GM19438 (cell line): ENCODE results near the gene IDH1.
"Not testable (repeated sequence)": the region's sequence is repeated elsewhere in the genome, so short reads cannot be mapped to it uniquely, and the experiment has no call there.

Source experiments
- ATAC-seq: cut with Tn5 transposase; IDR thresholded peaks from one replicate; pipeline ENCODE4 v1.9.1; 2021; ENCODE audit warnings: low read depth; ENCODE audit not compliant: unreplicated experiment

Gene IDH1

GRCh38 chr2:208254871-208255556, at the start of gene IDH1:
Gene IDH1 (minus strand): TSS chr2:208255071. CDS start chr2:208251551, 3,520 bp downstream.
- ATAC-seq = peak; percentile 70

- no peak for ATAC-seq
Measured at GRCh38 chr2:208304157-208304556, 49.3 kb upstream of the IDH1 start.

DNA sequence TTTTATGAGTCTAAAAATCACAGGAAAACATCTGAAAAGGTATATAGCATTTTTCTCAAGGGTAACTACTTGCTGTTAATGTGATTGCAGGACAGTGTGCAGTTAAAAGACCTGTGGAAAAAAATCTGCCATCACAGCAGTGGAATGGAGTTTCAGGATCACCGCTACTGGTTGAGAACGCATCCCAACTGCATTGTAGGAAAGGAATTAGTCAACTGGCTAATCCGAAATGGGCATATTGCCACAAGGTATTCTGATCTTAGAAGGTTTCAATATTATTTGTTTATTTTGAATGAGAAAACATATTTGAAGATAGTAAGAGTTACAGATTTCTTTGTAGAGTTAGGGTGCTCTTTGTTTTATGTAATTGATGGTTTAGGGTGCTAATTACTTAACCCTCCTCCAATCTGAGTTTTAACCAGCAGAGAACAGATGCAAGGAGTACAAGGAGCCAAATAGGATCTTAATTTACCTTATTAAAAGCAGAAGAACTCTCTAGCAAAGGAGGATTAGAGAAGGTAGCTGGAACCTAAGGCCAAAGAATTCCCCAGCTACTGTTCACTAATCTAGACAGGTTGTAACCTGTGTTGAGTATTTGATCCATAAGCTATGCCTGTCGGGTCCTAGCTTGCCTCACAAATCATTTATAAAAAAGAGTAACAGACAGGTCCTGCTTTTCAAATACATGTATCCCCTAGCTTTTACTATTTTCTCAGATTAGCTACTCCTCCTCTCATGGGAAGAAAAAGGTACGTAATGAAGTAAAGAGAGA, 46.2 kb upstream of the IDH1 start:
- no peak for ATAC-seq

GRCh38 chr2:208297961-208298360, 43.1 kb upstream of the IDH1 start:
- no peak for ATAC-seq

GRCh38 chr2:208296610-208297009, 41.7 kb upstream of the IDH1 start:
- ATAC-seq = no peak

GRCh38 chr2:208295834-208296233, 41.0 kb upstream of the IDH1 start:
- no peak for ATAC-seq

GRCh38 chr2:208294482-208295024, 39.7 kb upstream of the IDH1 start:
- ATAC-seq = peak; percentile 53

- no peak for ATAC-seq
Measured at GRCh38 chr2:208285853-208286252, 31.0 kb upstream of the IDH1 start.

DNA sequence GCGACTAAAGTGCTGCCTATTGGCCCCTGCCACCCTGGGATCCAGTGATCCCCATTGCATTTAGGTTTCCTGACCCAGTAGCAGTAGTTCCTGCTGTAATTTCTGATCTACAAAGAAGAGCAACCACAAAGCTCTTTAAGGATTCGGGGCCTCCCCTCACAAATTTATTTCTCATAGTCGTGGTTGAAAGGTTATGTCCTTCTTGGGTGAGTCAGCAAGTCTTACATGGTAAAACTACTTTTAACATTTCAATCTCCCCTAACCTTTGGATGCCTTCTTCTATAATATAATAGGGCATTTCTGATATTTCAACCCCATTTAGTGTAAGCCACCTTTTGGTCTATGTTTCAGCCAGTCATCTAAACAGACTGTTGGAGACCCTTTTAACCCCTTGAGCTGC, 26.1 kb upstream of the IDH1 start:
- ATAC-seq = no peak

DNA sequence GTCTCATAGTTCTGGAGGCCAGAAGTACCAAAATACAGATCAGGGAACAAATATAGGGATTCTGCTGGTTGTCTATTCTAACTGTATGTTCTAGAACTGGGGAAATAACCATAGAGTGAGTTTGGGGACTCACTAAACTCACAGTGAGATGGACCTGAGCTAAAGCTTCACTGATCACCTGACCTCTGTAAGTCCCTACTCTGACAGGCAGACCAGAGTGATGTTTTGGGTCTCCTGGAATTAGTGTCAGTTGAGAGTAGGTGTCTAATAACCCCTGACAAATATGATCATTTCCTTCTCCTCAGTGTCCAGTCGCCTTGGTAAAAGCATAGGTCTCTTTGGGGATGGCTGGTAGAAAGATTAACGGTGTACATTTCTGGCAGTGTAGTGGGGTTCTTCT, 25.4 kb upstream of the IDH1 start:
- no peak for ATAC-seq

- ATAC-seq = no peak
Measured at GRCh38 chr2:208279236-208279635, 24.4 kb upstream of the IDH1 start.

- no peak for ATAC-seq
Measured at GRCh38 chr2:208278549-208278948, 23.7 kb upstream of the IDH1 start.

- no peak for ATAC-seq
Measured at GRCh38 chr2:208274748-208275147, 19.9 kb upstream of the IDH1 start.

DNA sequence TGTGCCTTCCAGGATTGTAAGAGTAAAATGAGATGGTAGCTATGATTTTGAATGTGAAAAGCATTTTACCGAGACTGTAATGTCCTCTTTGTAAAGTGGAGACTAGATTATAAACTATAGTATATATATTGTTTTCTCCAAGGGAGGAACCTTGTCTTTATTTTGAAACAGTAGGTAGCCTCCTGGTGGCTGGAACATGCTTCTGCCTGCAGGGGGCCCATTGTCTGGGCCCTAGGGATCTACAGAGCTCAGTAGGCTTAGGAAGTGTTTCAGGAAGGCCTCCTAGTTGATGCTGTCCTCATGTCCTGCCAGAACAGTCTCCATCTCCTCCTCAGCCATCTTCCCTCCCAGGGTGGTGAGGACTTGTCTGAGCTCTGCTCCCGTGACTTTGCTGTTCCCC, 14.2 kb upstream of the IDH1 start:
- ATAC-seq = no peak

DNA sequence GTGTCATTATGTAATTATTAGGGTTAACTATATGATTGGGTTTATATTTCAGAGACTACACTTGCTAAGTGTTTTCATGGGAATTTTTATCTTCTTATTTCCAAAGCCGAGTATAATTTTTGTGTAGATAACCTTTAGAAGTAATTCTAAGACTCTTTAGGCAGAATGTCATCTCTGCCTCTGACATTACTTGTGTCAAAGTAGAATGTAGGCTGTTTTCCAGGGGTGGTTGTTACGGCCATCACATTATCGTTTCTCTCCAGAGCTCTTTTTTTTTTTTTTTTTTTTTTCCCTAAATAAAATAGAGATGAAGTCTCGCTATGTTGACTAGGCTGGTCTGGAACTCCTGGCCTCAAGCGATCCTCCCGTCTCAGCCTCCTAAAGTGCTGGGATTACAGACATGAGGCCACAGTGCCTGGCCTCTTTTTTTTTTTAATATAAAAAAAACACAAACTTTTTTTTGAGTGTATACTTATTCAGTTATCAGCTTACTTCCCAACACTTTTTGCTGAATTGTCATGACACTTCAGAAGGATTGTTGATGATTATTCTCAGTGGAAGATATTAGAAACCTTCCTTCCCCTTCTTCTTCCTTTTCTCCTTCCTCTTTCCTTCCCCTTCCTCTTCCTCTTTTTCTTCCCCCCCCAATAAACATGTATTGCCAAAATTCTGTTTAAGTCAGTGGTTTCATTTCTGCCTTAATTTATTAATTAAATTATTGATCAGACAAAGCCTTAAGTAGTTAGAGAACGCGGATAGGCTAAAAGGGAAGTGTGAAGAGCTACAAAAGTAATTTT, 13.5 kb upstream of the IDH1 start:
- ATAC-seq = no peak

DNA sequence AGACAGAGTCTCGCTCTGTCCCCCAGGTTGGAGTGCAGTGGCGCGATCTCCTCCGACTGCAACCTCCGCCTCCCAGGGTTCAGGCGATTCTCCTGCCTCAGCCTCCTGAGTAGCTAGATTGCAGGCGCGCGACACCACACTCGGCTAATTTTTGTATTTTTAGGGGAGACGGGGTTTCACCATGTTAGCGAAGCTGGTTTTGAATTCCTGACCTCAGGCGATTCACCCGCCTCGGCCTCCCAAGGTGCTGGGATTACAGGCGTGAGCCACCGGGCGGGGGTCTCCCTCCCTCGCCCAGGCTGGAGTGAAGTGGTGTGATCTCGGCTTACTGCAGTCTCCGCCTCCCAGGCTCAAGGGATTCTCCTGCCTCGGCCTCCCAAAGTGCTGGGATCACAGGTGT, 12.7 kb upstream of the IDH1 start:
- ATAC-seq = not testable (repeated sequence)

DNA sequence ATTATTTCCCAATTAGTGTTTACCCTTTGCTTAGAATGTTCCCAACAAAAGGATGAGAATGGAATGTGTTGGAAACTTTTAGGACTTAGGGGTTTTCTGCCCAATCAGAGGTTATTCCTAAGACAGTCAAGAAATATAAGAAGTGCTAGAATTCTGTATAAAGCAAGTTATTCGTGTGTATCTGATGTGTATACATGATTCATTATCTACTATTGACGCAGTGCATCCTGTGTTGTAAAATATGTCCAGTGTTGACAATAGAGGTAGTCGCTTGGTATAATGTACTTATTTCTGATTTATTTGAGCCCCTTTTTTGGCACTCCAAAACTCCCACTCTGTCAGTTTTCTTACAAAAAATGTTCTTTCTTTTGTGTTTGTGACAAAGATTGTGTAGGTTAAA, 12.1 kb upstream of the IDH1 start:
- no peak for ATAC-seq

GRCh38 chr2:208266553-208266893, 11.7 kb upstream of the IDH1 start:
- peak; percentile 17 for ATAC-seq

GRCh38 chr2:208265801-208266552, 11.1 kb upstream of the IDH1 start, which contains the start of gene PIKFYVE:
Gene PIKFYVE (plus strand): TSS chr2:208266255. CDS start chr2:208271520, 5,265 bp downstream.
- peak; percentile 77 for ATAC-seq

DNA sequence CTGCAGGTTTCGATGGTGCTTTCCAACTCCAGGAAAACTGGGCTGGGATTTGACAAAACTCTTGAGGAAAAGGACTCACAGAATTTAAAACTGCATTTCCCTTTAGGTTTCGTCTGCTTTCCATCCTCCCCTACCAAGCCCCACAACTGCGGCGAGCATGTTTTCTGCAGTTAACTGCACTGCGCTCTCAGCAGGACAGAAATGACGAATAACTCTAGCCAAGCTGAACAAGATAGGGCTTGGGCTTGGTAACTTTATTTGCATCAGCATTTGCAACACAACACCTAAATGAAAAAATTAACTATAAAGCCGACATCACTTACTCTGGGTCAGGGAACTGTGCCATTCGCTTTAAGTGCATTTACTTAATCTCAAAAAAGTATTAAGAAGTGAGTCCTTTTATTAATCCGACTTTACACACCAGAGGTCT, 10.5 kb upstream of the IDH1 start:
- peak; percentile 54 for ATAC-seq
